ENCODE measurements around the gene ASPHD1. TPM values are rescaled to one million over a fixed set of nuclear protein-coding genes. Genes with fewer than 3 reads are reported as not detected.
A peak's percentile ranks its signal among the peaks of the same experiment; 100 is the strongest.

Gene ASPHD1
- total and polyA plus RNA-seq, 2 of the 8 experiments (the other 6 are each of a cell fraction or from before 2014, with no cell fraction given), result 14.5 to 18.6 TPM

DNA sequence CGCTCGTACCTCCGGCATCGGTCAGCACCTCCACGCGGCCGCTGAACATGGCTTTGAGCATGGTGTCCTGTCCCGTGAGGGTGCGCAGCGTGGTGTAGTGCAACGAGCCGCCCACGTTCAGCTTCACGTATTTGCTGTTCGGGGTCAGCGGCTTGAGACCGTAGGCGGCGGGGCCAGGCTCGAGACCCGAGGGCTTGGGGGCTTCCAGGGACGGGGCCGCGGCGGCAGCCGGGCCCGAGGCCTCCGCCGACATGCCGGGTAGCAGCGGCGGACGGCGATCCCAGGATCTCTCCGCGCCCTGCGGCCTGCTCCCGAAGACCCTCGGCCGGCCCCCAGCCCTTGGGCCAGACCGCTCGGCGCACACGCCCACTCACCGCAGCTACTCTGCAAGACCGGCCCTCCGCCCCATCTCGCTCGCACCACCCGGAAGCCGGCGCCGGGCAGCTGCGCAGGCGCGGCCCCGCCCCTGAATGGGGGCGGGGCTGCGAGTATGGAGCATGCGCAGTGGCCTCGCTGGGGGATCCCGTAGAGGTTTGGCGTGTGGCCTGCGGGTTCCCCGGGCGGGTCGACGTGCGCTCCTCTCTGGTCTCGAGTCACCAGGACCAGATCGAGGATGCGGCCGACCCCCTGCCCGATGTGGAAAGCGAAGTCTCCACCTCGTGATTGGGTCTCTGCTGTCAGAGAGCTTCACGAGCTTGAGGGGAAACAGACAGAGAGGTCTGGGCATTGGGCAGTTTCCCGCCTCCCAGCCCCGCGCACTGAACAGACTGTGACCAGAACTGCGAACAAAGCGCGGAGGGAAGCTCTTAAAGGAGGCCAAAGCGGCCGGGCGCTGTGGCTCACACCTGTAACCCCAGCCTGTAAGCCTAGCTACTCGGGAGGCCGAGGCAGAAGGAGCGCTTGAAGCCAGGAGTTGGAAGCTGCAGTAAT, 25.8 kb downstream of the ASPHD1 start, which contains the start of gene KCTD13:
Gene KCTD13 (minus strand): TSS at position 446 of the 930 bp plus-strand sequence. CDS start 193 bp downstream, at position 253.
- Histone ChIP-seq H3K79me1 (ENCODE audit: low read depth, low read length) (no peaks in the 10 kb centered on the region), H3K56ac (replicated peaks; ENCODE audit: insufficient read length, low read depth, low read length) (peak within 1 kb of the TSS; percentile 95), H3K79me2 (ENCODE audit: control insufficient read depth in 1 of 2, insufficient read depth in 2 of 2, low read length in 2 of 2) (peaks cover 0 to 5% of the 10 kb centered on the region in 2 experiments; a peak in 1 of 4 replicates), H3K4me2 (ENCODE audit: insufficient read depth in 1 of 2, low read depth in 2 of 2, low read length in 2 of 2) (peak within 1 kb of the TSS; percentile 98 to 100), H3K4me3 (ENCODE audit: extremely low read depth in 1 of 4, insufficient read depth in 2 of 4, low read depth in 3 of 4, low read length in 4 of 4) (peak within 1 kb of the TSS; percentile 62 to 89 (median 85)), H2BK20ac (ENCODE audit: low read length) (no peak within 1 kb of the TSS), H3K9me3 (ENCODE audit: insufficient read depth in 2 of 2, low read depth in 1 of 2, low read length in 1 of 2) (no peaks in the 10 kb centered on the region), H2AFZ (ENCODE audit: low read length) (peak within 1 kb of the TSS; percentile 98), H2AK5ac (ENCODE audit: low read depth, low read length) (no peak within 1 kb of the TSS; the same call in 1 of the 2 replicates), H2BK120ac (replicated peaks; ENCODE audit: low read depth, low read length) (no peak within 1 kb of the TSS), H3K23me2 (ENCODE audit: low read depth, low read length) (peaks cover 11% of the 10 kb centered on the region; the same call in 1 of the 2 replicates), H4K8ac (ENCODE audit: extremely low read depth, insufficient read depth, low read length) (peak within 1 kb of the TSS; percentile 97), H4K5ac (ENCODE audit: insufficient read length, low read depth, low read length) (peak within 1 kb of the TSS; percentile 99), H3K27me3 (replicated peaks in 1 of 4; ENCODE audit: control insufficient read depth in 3 of 4, extremely low read depth in 1 of 4, insufficient read depth in 3 of 4, low read length in 3 of 4) (no peaks in the 10 kb centered on the region), H4K91ac (replicated peaks; ENCODE audit: insufficient read length, low read length) (peak within 1 kb of the TSS; percentile 99), H3K4me1 (replicated peaks in 1 of 4; ENCODE audit: control insufficient read depth in 3 of 4, insufficient read depth in 4 of 4, low read length in 3 of 4) (peaks cover 0 to 8% (median 0%) of the 10 kb centered on the region in 4 experiments; a peak in 2 of 7 replicates), H3K14ac (ENCODE audit: insufficient read length) (no peak within 1 kb of the TSS), H4K20me1 (replicated peaks in 1 of 2; ENCODE audit: control insufficient read depth in 1 of 2, insufficient read depth in 2 of 2, low read length in 2 of 2) (peaks cover 0 to 3% of the 10 kb centered on the region in 2 experiments), H2BK15ac (ENCODE audit: low read length) (no peak within 1 kb of the TSS), H3K18ac (ENCODE audit: extremely low read depth, low read length) (peak within 1 kb of the TSS; percentile 96), H3K27ac (ENCODE audit: low read depth, low read length) (peak within 1 kb of the TSS; percentile 86), H3K4ac (replicated peaks; ENCODE audit: insufficient read length, low read depth, low read length) (peak within 1 kb of the TSS; percentile 53), H2BK12ac (ENCODE audit: low read depth, low read length) (no peak within 1 kb of the TSS), H3K9ac (replicated peaks in 1 of 4; ENCODE audit: extremely low read depth in 1 of 4, low read depth in 3 of 4, low read length in 3 of 4) (peak within 1 kb of the TSS; percentile 92 to 97 (median 94)), H2BK5ac (ENCODE audit: low read depth, low read length) (peak within 1 kb of the TSS; percentile 86), H3K23ac (ENCODE audit: insufficient read length) (no peak within 1 kb of the TSS), H3K36me3 (ENCODE audit: control insufficient read depth in 2 of 4, insufficient read depth in 4 of 4, low read length in 3 of 4) (no peaks in the 10 kb centered on the region; a peak in 1 of 8 replicates)
- DNase-seq (ENCODE audit: low read depth in 1 of 2, low spot score in 2 of 2) (peak; percentile 62 to 98), FAIRE-seq (no peak)
- POLR2A ChIA-PET (ENCODE audit: partially characterized antibody), result interaction anchor here (0.7 to 3.7 kb wide), 28 partner anchors 8 to 247 kb away, joined by 3 to 19 read pairs (median 4); partner anchors contain the start of genes ASPHD1, HIRIP3, MAZ and PAGR1
- WGBS, 2 experiments (ENCODE audit: extremely low coverage in 1 of 2, insufficient coverage in 1 of 2, insufficient read length in 1 of 2, insufficient replicate concordance in 2 of 2, low coverage in 1 of 2, low lambda C conversion rate in 2 of 2, missing lambda C conversion rate in 1 of 2), result 3% methylated on average over 64 of the region's 89 CpGs; no CpG with 5 or more reads in 1 of the 2 experiments
- CTCF ChIA-PET (ENCODE audit: partially characterized antibody), result interaction anchor here (0.6 to 2.8 kb wide), 14 partner anchors 11 to 684 kb away, joined by 3 to 12 read pairs (median 4); partner anchors contain the start of genes ASPHD1, TLCD3B and TMEM219
- TF ChIP-seq RFX5 (IDR thresholded peaks at IDR 0.05; ENCODE audit: borderline replicate concordance, low read depth, low read length) (no peak), JUN (IDR thresholded peaks at IDR 0.05; ENCODE audit: low read depth, low read length) (no peak), TBP (IDR thresholded peaks at IDR 0.05; ENCODE audit: low read depth, low read length) (peak; percentile 79), CBX8 (IDR thresholded peaks at IDR 0.05; ENCODE audit: borderline replicate concordance, low read depth, low read length) (no peak), FOSL1 (IDR thresholded peaks at IDR 0.05; ENCODE audit: insufficient read depth, low read depth, low read length) (no peak), CTBP2 (IDR thresholded peaks at IDR 0.05; ENCODE audit: borderline replicate concordance, insufficient read depth, insufficient read length, low read length) (no peak), TEAD4 (IDR thresholded peaks at IDR 0.05; ENCODE audit: low read depth, low read length) (no peak), CEBPB (IDR thresholded peaks at IDR 0.05; ENCODE audit: low read depth, low read length) (no peak), SP4 (IDR thresholded peaks at IDR 0.05; ENCODE audit: low read length) (peak; percentile 81; the same call in 1 of the 2 replicates), POLR2AphosphoS5 (IDR thresholded peaks at IDR 0.05; ENCODE audit: low read depth, low read length) (peak; percentile 93)
- TF ChIP-seq, protein P1, sequence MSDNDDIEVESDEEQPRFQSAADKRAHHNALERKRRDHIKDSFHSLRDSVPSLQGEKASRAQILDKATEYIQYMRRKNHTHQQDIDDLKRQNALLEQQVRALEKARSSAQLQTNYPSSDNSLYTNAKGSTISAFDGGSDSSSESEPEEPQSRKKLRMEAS (IDR thresholded peaks at IDR 0.05), result peak; percentile 67

Data from H1 (cell line).